ENCODE results near the gene NRDC. TPM values are rescaled to one million over a fixed set of nuclear protein-coding genes. Genes with fewer than 3 reads are reported as not detected.
A peak's percentile ranks its signal among the peaks of the same experiment; 100 is the strongest.

Gene NRDC
- total RNA-seq, 2 experiments from 2014 or later, result 119 to 124 TPM

DNA sequence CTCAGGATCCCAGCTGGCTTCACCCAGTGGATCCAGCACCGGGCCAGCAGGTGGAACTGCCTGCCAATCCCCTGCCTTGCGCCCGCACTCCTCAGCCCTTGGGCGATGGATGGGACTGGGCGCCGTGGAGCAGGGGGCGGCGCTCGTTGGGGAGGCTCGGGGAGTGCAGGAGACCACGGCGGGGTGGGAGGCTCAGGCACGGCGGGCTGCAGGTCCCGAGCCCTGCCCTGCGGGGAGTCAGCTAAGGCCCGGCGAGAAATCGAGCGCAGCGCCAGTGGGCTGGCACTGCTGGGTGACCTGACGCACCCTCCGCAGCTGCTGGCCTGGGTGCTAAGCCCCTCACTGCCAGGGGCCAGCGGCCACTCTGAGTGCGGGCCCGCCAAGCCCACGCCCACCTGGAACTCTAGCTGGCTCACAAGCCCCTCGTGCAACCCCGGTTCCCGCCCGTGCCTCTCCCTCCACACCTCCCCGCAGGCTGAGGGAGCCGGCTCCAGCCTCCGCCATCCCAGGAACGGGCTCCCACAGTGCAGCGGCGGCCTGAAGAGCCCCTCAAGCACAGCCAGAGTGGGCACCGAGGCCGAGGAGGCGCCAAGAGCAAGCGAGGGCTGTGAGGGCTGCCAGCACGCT lies 31.1 kb downstream of the NRDC start:
- DNase-seq (no peak), ATAC-seq (no peak)
- TF ChIP-seq, protein P1, sequence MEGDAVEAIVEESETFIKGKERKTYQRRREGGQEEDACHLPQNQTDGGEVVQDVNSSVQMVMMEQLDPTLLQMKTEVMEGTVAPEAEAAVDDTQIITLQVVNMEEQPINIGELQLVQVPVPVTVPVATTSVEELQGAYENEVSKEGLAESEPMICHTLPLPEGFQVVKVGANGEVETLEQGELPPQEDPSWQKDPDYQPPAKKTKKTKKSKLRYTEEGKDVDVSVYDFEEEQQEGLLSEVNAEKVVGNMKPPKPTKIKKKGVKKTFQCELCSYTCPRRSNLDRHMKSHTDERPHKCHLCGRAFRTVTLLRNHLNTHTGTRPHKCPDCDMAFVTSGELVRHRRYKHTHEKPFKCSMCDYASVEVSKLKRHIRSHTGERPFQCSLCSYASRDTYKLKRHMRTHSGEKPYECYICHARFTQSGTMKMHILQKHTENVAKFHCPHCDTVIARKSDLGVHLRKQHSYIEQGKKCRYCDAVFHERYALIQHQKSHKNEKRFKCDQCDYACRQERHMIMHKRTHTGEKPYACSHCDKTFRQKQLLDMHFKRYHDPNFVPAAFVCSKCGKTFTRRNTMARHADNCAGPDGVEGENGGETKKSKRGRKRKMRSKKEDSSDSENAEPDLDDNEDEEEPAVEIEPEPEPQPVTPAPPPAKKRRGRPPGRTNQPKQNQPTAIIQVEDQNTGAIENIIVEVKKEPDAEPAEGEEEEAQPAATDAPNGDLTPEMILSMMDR (IDR thresholded peaks at IDR 0.05), result no peak
- intact Hi-C loops (cut with micrococcal nuclease), result no loop called here
- Mint-ChIP-seq H3K4me3 (no peak overlapping the region), H3K9me3 (no peaks in the 10 kb centered on the region), H3K4me1 (ENCODE audit: low read depth) (peaks cover 19% of the 10 kb centered on the region), H3K27me3 (no peaks in the 10 kb centered on the region), H3K27ac (no peak overlapping the region), H3K36me3 (ENCODE audit: low read depth) (peaks cover 9% of the 10 kb centered on the region)
- POLR2A ChIA-PET, result interaction anchor here (0.8 kb wide), 1 partner anchor 11 kb away, joined by 3 read pairs; no protein-coding TSS in a partner anchor
- CTCF ChIA-PET, result no interaction called here

DNA sequence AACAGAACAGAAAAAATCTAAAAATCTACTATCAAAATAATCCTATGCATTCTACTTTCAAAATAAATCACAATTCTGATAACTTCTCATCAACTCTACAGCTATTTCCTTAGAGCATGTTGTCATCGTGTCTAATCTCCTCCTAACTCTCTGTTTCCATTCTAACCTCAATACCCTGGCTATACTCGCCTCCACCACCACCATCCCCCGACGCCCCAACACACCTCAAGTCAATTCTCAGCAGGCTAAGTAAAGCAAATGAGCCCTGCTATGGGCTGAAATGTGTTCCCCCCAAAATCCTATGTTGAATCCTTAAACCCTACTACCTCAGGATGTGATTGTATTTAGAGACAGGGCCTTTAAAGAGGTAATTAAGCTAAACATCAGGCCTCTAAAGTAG lies 34.6 kb downstream of the NRDC start:
- TF ChIP-seq, protein P1 (IDR thresholded peaks at IDR 0.05), result no peak
- intact Hi-C loops (cut with micrococcal nuclease), result no loop called here
- ATAC-seq (peak; percentile 74), DNase-seq (peak; percentile 54)
- ChIA-PET CTCF (interaction anchor here (0.6 kb wide), 1 partner anchor 52 kb away, joined by 3 read pairs; no protein-coding TSS in a partner anchor), POLR2A (interaction anchor here (1.2 kb wide), 1 partner anchor 183 kb away, joined by 4 read pairs; no protein-coding TSS in a partner anchor)
- Mint-ChIP-seq H3K4me3 (no peak overlapping the region), H3K4me1 (ENCODE audit: low read depth) (peaks cover 17% of the 10 kb centered on the region), H3K36me3 (ENCODE audit: low read depth) (peaks cover 16% of the 10 kb centered on the region), H3K27ac (no peak overlapping the region), H3K27me3 (no peaks in the 10 kb centered on the region), H3K9me3 (no peaks in the 10 kb centered on the region)

DNA sequence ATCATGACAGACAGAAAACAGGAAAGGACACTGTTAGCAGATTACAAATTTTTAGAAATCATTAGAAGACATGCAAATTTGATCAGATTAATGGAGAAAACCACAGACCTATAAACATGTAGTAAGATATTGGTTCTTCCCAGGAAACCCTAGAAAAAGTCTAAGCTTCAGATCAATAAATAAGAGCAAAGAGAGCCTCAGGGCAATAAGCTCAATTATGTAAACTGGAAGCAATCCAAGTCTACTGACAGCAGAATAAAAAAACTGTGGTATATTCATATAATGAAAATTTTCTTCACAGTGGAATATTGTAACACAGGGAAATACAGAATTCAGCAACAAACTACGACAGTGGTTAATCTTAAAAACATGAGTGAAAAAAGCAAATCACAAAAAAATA lies 36.3 kb downstream of the NRDC start:
- ATAC-seq (no peak), DNase-seq (no peak)
- ChIA-PET CTCF (interaction anchor here (0.9 kb wide), 1 partner anchor 17 kb away, joined by 3 read pairs; no protein-coding TSS in a partner anchor), POLR2A (no interaction called here)
- Mint-ChIP-seq H3K4me3 (no peak overlapping the region), H3K27ac (no peak overlapping the region), H3K4me1 (ENCODE audit: low read depth) (peaks cover 19% of the 10 kb centered on the region), H3K36me3 (ENCODE audit: low read depth) (peaks cover 18% of the 10 kb centered on the region), H3K9me3 (no peaks in the 10 kb centered on the region), H3K27me3 (no peaks in the 10 kb centered on the region)
- TF ChIP-seq, protein P1 (IDR thresholded peaks at IDR 0.05), result no peak
- intact Hi-C loops (cut with micrococcal nuclease), result no loop called here

DNA sequence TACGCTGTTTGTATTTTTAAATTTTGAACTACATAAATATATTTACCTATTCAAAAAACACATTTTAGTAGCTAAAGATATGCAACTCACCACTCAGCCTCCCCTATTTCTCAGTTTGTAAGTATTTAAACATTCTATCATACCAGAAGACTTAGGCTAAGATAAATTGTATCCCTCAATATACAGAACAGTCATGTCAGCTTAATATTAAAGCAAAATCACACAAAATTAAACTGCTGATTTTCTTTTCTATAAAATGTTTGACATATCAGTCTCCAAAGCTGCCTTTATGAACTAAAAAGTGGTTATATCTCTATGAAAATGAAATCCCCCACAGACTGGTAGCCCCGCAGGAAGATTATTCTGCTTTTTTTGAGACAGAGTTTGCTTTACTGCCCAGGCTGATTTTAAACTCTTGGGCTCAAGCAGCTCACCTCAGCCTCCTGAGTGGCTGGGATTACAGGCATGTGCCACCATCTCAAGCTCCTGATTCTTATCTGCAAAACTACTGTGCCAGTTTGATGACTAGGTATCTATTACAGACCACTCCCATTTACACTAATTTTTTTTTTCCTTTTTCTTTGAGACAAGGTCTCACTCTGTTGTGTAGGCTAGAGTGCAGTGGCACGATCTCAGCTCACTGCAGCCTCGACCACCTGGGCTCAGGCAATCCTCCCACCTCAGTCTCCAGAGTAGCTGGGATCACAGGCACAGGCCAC lies 37.6 kb downstream of the NRDC start:
- ChIA-PET POLR2A (interaction anchor here (0.7 to 0.9 kb wide), 2 partner anchors 18 to 29 kb away, joined by 3 to 4 read pairs; no protein-coding TSS in a partner anchor), CTCF (interaction anchor here (1.0 to 2.0 kb wide), 2 partner anchors 8 to 56 kb away, joined by 3 to 4 read pairs; no protein-coding TSS in a partner anchor)
- TF ChIP-seq, protein P1 (IDR thresholded peaks at IDR 0.05), result no peak
- ATAC-seq, result no peak
- Mint-ChIP-seq H3K27me3 (no peaks in the 10 kb centered on the region), H3K9me3 (no peaks in the 10 kb centered on the region), H3K4me1 (ENCODE audit: low read depth) (peaks cover 19% of the 10 kb centered on the region), H3K4me3 (no peak overlapping the region), H3K27ac (no peak overlapping the region), H3K36me3 (ENCODE audit: low read depth) (peaks cover 15% of the 10 kb centered on the region)
- intact Hi-C loops (cut with micrococcal nuclease), result no loop called here
- no peak for DNase-seq

DNA sequence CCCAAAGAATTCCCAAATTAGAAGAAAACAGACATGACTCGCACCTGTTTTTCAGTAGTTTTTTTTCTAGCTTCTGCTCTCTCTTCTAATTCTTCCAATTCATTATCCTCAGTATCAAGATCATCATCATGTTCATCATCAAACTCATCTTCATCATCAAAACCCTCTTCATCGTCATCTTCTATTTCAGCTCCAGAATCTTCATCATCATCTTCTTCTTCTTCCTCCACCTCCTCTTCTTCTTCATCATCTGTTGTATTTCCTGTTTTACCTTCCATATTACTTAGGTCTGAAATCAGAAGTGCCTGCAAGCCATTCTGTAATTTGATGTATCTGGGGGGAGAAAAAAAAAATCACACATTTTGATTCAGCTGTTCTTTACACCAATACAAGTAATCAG lies 38.3 kb downstream of the NRDC start:
- no peaks in the 10 kb centered on the region for H3K9me3 Mint-ChIP-seq
- intact Hi-C loops (cut with micrococcal nuclease), result no loop called here
- TF ChIP-seq, protein P1 (IDR thresholded peaks at IDR 0.05), result no peak
- H3K4me1 Mint-ChIP-seq (ENCODE audit: low read depth), result peaks cover 18% of the 10 kb centered on the region
- ATAC-seq (no peak), DNase-seq (no peak)
- no peaks in the 10 kb centered on the region for H3K27me3 Mint-ChIP-seq
- POLR2A ChIA-PET, result interaction anchor here (0.8 to 0.9 kb wide), 2 partner anchors 29 to 30 kb away, joined by 3 to 4 read pairs; no protein-coding TSS in a partner anchor
- no peak overlapping the region for H3K4me3 Mint-ChIP-seq
- peaks cover 16% of the 10 kb centered on the region for H3K36me3 Mint-ChIP-seq (ENCODE audit: low read depth)
- H3K27ac Mint-ChIP-seq, result no peak overlapping the region
- CTCF ChIA-PET, result interaction anchor here (1.0 to 2.0 kb wide), 3 partner anchors 8 to 56 kb away, joined by 3 to 4 read pairs (median 3); no protein-coding TSS in a partner anchor

Measured in activated CD8-positive, alpha-beta T cell treated with anti-CD3 and anti-CD28 coated beads for 36 hours (primary cell).